HUDEP-2 (cell line): ENCODE data around the gene OR2V2.
"Not testable (repeated sequence)": the region's sequence is repeated elsewhere in the genome, so short reads cannot be mapped to it uniquely, and the experiment has no call there.

Source experiments
- DNase-seq, 76 experiments: peaks; one replicate each; lab custom pipeline; 2025; ENCODE audit not compliant: unreplicated experiment in 76 of 76; lab: John Stamatoyannopoulos, UW

Gene OR2V2

DNA sequence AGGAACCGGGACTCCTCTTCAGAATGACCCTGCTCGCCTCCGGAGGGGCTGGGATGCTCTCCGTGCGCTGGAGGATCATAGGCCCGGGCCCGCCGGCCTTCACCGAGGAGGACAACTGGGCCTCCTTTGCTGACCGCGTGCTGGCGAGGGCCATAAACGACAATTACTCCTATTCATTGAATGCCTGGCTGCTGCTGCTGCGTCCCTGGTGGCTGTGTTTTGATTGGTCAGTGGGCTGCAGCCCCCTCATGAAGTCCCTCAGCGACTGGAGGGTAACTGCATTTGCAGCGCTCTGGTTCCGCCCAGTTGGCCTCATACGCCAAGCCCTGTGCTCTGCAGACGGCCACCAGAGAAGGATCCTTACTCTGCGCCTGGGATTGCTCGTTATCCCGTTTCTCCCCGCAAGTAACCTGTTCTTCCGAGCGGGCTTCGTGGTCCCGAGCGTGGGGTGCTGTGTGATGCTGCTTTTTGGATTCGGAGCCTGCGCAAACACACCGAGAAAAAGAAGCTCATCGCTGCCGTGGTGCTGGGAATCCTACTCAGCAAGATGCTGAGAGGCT is 33.0 kb upstream of the OR2V2 start:
- DNase-seq: no peak

DNA sequence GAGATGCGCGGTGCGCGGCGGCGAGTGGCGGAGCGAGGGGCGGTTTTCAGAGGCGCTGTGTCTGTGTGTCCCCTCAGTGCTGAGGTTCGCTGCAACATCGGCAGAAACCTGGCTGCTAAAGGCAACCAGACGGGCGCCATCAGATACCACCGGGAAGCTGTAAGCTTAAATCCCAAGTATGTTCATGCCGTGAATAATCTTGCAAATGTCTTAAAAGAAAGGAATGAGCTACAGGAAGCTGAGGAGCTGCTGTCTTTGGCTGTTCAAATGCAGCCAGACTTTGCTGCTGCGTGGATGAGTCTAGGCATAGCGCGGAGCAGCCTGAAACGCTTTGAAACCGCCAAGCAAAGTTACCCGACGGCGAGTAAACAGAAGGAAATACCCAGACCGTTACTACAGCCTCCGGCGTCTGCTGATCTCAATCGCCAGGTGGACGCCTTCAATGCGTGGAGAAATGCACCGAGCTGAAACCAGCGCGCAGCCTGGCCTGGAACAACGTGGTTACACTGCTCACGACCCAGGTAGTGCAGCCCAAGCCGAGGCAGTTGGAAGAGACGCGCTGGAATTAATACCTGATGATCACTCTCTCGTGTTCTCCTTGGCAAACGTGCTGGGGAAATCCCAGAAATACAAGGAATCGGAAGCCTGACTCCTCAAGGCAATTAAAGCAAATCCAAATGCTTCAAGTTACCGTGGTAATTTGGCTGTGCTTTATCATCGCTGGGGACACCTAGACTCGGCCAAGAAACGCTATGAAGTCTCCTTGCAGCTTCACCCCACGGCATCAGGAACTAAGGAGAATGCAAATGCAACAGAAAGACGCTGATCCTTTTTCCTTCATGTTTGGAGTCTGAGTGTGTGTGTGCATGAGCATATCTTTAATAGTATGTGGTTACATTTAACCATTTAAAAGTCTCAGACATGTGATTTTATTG is 32.3 kb upstream of the OR2V2 start:
- DNase-seq: peak in 1 of 76 experiments; percentile 8

DNA sequence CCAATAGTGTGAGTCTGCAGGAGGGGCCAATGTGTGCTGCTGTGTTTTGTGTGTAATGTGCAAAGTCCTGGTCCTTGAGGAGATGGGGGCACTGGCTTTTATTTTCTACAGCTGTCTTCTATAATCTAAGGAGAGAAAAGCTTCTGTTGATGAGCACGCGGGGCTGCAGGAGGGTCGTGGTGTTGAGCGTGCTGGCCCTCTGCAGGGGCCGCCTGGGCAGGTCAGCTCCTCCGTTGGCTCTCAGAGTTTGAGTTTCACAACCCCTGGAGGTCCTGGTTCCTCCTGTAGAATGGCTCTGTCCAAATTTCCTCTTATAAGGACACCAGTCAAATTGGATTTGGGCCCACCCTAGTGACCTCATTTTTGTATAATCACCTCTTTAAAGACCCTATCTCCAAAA is 29.0 kb upstream of the OR2V2 start:
- no peak for DNase-seq

DNA sequence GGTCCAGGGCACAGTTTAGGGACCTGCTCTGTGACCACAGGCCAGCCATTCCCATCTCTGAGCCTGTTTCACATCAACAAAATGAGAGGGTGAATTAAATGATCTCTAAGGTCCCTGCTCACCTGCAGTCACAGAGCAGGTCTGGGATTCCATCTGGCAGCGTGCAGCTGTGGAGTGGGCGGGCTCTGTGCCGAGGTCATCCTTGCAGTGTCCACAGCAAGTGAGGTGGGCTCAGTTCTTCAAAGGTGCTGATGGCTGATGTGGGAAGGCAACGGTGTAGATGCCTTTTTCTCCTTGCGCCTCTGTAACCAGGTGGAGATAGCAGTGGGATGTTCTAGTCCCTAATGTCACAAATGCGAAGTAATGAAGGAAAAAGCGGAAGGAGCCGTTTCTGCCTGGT is 28.3 kb upstream of the OR2V2 start:
- no peak for DNase-seq

DNA sequence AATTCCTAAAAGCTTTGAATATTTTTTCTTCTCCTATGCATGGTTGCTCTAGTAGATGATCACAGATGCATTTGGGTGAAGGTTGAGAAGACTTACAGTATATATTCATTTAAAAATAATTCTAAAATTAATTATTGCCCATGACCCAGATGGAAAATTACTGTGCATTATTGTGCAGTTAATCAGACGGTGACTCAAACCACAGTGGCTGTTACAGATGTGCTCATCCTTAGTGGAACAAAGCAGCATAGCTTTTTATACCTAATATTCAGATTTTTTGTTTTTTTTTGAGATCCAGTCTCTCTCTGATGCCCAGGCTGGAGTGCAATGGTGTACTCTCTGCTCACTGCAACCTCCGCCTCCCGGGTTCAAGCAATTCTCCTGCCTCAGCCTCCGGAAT is 27.1 kb upstream of the OR2V2 start:
- DNase-seq: no peak

DNA sequence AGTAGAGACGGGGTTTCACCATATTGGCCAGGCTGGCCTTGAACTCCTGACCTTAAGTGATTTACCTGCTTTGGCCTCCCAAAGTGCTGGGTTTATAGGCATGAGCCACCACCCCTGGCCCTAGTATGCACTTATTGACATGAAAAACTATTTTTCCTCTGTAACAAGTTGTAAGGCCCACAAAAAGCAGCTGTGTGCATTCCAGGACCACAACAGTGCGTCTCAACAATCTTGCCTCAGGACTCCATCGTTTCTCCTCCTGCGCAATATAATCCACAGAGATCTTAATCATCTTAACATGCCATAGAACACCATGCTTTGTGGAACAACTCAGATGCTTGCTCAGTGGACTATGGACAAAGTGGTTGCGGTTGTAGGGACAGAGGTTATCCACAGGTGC is 26.6 kb upstream of the OR2V2 start:
- DNase-seq: no peak

DNA sequence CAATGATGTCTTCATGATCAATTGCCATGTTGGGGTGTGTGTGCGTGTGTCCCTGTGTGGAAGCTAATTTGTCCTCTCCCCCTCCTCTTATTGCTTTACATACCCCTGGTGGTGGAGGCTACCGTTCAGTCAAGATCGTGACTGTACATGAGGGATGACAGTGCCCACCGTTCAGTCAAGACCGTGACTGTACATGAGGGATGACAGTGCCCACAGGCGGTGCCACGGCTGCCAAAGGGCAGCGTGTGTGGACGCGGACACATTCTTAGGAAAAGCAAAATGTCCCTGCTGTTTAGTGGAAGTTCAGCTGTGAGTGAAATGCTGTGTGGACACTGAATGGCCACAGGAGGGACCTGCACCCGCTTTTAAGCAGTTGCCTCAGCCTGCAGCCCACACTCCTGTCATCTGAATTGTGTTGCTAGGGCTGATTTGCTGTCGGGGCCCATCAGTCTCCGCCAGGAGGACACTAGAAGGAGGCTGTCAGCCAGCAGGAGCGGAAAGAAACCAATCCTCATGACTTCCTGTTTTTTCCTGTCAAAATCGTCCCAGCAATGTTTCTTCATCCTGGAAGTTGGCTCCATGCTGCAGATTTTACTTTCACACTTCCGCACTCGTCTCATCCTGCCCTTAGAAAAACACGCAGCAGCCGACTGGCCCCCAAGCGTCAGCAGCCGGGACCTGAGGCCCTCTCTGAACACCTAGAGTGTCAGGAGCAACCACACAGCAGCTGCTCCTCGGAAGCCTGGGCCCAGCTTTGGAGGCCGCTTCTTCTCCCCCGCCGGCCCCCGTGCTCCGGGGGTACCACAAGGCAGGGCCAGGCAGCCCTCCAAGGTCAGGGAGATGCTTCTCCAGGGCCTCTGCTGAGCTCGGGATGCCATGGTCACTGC is 25.5 kb upstream of the OR2V2 start:
- no peak for DNase-seq

DNA sequence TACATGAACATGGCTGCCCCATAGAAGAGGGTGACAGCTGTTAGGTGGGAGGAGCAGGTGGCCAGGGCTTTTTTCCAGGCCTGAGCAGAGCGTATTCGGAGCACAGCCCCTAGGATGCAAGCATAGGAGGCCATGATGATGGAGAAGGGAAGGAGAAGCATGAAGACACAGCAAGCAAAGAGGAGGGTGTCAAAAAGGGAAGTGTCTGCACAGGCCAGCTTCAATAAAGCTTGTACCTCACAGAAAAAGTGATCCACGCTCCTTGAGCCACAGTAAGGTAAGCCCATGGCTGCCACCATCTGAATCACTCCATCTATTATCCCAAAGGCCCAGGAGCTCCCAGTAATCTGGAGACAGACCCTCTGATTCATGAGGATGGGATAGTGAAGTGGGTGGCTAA is 22.9 kb upstream of the OR2V2 start:
- no peak for DNase-seq

DNA sequence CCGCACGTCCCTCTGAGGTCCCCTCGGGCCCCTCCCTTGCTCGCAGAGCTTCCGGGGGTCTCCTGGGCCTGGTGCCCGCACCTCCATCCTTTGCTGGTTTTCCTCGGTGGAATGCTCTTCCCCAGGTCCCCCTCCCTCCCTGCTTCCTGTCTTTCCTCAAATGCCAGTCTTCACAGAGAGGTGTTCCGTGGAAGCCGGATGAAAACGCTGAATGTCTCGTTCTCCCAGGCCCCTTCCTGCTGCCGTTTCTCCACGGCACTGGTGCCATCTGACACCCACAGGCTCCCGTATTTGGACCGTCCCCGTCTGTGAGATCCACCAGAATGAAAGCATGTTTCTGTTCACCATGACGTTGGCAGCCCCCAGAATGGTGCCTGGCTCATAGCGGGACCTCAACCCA is 20.5 kb upstream of the OR2V2 start:
- DNase-seq: no peak

DNA sequence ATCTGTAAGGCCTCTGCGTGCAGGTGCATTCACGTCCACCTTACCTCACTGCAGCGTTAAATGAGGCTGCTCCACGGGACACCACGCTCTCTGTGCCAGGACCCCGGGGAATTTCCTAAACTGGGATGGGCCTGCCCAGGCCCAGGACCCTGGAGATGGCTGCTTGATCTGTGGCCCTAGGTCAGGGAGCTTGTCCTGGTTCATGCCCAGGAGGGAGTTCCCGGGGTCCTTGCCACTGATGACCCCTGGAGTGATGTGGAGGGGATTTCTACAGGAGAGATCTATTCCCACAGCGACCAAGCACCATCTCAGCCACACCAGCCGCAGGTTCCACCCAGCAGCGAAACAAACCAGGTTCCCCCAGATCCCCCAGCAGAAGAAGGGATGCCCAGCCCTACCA is 19.9 kb upstream of the OR2V2 start:
- DNase-seq: no peak

DNA sequence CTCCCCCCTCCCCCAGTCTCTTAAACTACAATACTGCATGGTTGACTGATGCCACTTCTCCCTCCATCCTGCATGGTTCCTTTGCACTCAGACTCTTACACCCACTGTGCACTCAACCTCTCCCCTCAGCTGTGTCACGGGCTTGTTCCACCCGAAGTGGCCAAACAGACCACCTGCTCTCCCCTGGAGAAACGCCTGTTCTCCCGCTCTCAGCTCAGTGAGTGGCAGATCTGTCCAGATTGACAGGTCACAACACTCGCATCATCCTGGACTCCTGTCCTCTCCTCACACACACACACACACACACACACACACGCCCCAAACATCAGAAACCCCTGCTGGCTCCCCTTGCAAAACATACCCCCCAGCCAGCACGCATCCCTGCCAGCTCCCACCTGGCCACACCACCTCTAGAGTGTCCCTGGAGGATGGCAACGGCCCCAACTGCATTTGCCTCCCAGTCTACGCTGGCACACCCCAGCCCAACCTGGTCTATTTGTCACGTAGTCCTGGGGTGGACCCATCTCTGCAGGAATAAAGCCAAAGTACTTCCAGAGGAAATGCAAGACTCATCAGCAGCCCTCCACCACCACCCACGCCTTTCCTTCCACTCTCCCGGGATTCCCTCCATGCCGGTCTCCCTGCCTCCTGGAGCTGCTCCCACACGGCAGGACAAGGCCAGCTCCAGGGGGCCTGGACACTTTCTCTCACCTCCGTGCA is 19.3 kb upstream of the OR2V2 start:
- DNase-seq: no peak

DNA sequence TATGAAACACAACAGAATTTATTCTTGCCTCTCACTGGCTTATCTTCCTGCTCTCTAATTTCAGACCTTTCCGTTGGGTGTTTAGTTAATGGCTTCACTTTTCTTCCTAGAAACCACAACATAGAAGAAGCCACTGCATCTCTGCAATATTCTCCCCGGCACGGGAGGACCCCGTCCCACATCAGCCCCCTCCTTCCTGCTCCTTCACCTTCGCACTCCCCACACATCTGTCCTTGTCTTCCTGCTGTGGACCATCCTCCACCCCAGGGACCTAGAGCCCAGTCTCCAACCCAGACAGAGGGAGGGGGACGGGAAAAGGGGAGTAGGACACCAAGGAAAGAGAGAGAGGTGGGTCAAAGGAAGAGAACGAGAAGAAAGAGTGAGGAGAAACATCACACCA is 17.8 kb upstream of the OR2V2 start:
- DNase-seq: no peak

DNA sequence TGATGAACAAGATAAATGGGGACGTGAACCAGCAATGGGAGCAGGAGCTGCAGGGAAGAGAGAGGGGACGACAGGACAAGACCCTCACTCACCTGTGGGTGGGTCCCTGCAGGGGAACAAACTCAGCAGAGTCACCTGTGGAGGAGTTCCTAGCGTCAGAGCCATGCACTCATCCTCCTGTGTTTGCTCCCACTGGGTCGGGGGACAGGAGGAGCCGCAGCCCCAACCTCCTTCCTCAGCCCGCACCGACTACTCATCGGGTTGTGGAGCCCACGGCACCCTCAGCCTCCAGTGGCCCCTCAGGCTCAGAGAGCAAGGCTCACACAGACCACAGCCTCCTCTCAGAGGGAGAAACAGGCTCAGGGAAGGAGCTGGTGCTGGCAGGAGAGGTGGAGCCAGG is 17.3 kb upstream of the OR2V2 start:
- DNase-seq: not testable (repeated sequence)

DNA sequence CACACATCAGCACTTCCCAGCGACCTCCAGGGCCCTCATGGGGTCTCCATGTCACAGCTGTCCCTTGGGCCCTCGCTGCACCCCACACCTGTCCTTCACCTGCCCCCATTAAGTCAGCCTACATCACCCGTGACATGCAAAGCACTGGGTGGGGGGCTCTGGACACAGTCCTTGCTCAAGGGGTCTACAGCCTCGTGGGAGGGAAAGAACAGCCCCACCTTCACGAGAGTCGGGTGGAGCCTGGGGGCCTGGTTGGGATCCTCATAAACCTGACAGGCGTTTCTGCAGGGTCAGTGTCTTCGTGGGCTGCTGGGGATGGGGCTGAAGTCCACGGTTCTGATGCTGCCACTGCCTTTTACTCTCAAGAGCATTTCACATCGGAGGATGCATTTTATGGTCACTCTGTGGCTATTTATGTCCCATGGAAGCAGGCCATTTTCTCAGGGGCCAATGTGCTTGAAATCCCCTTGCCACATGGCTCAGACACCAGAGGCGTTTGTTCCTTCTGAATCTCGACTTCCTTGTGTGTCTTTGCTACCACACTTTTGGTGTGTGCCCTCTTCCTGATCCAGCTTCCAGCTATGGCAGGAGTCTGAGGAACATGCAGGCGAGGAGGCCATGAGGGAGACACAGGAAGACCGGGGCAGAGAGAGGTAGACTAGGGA is 16.4 kb upstream of the OR2V2 start, which contains the start of gene OR2V1:
Gene OR2V1 (minus strand): TSS at position 338 of the 665 bp plus-strand sequence. CDS start 5,865 bp downstream, outside the sequence.
- DNase-seq: no peak

DNA sequence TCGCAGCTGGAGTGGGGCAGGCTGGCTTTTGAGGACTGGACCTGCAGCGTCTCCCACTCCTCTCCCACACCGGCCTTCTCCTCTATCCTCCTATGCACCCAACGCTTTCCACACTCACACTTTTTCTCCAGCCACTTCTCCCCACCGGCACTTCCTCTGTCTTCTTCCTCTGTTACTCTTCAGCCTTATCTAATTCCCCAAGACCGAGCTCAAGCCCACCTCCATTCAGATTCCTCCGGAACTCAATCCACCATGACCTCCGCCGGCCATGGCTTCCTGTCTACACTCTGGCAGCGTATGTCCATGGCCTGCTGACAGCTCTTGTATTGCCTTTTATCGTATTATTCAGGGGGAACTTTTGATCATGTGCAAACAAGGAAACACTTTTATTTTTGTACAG is 15.9 kb upstream of the OR2V2 start:
- DNase-seq: no peak

DNA sequence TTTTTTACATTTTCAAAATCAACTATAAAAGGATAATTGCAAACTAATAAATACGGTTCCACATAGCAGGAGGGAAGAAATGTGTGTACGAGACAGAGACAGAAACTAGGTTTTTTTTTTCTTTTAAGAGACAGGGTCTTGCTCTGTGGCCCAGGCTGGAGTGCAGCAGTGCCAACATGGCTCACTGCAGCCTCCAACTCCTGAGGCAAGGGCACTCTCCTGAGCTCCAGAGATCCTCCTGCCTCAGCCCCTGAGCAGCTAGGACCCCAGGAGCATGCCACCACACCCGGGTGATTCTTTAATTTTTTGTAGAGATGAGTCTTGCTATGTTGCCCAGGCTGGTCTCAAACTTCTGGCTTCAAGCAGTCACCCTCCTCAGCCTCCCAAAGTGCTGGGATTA is 14.3 kb upstream of the OR2V2 start:
- no peak for DNase-seq

DNA sequence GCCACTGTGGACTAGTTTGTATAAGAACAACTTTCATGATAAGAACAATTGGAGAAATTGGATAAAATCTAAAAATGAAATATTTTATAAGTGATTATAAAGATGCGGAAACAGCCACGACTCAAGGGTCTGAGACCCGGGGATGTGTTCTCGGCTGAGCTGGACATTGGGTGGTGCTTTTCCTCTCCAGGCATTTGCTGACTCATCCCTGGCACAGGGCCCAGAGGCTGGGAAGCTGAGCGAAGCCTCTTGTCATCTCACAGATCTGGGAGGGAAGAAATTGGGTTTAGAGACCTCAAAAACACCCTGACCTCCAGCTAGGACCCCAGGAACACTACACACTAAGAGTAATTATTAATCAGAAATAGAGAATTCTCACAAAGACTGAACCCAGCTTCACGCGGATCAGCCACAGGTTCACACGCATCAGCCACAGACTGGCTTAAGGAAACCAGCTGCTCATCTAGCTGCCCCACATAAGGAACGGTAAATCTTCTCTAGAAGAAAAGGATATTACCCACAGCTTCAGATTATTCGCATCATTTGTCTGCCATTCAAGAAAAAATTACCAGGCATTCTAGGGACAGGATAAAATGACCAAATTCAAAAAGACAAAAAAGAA is 13.7 kb upstream of the OR2V2 start:
- peak in 73 of 76 experiments; percentile 23 to 91 (median 74) for DNase-seq

DNA sequence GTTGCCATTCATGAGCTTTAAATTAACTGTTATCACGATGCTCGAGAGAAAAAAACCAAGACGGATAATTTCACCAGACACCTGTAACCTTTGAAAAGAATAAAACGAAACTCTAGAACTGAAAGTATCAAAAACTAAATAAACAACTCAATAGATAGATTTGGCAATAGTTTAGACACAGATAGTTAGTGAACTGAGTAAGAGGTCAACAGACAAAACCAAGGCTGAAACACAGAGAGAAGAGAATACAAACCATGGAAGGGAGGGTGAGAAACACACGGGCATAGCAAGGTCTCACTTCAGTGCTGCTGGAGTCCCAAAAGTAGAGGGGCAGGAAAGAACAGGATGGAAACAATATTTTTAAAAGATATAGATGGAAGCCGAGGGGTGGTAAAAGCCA is 13.1 kb upstream of the OR2V2 start:
- DNase-seq: no peak

DNA sequence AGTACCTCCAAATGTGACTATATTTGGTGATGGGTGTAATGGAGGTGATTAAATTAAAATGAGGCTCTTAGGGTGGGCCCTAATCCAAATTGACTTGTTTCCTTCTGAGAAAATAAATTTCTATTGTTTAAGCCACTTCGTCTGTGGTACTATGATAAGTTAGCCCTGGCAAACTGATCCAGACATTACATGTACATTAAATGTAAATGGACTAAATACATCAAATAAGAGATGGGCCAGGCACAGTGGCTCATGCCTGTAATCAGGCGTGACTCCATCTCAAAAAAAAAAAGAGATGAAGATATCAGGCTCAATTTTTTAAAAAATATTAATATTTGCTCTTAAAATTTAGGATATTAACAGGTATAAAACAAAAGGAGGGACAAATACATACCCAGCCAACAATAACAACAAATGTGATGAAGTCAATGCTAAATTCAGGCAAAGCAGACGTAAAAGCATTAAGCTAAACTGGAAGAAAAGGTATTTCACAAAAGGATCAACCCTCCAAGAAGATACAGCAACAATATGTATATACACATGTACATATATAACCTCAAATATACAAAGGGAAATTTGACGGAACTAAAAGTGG is 10.9 kb upstream of the OR2V2 start:
- DNase-seq: no peak
